Vagina (tissue), 2 donors: ENCODE measurements around the gene FAAH.

ENCODE experiments used
- CTCF ChIP-seq, 3 experiments: fragments of 450-650 bp in 2 of 3; fragments of 200-600 bp in 1 of 3; sonication (generic) in 1 of 3; IDR thresholded peaks; one replicate each; pipeline ENCODE4 v1.5.1; 2017 to 2019; ENCODE audit warnings: antibody characterized with exemption in 3 of 3, mild to moderate bottlenecking in 2 of 3, moderate library complexity in 2 of 3
- POLR2A ChIP-seq, 2 donors: fragments of 450-650 bp; IDR thresholded peaks; one replicate each; pipeline ENCODE4 v1.6.1; 2017; ENCODE audit warnings: antibody characterized with exemption in 2 of 2, mild to moderate bottlenecking in 2 of 2, moderate library complexity in 2 of 2
- POLR2AphosphoS5 ChIP-seq, 2 donors: sonication (generic); formaldehyde crosslinking; IDR thresholded peaks; one replicate each; pipeline ENCODE4 v1.9.0; 2017; ENCODE audit warnings: antibody characterized with exemption in 2 of 2, mild to moderate bottlenecking in 2 of 2, low read depth in 1 of 2; ENCODE audit not compliant: insufficient read depth in 1 of 2

- TF ChIP-seq CTCF (IDR thresholded peaks at IDR 0.05) (no peak), POLR2AphosphoS5 (IDR thresholded peaks at IDR 0.05; ENCODE audit: insufficient read depth in 1 of 2, low read depth in 1 of 2) (no peak), POLR2A (IDR thresholded peaks at IDR 0.05) (no peak)
These were observed 14.1 kb upstream of the FAAH start for GRCh38 chr1:46379996-46380395.
